Activated CD8-positive, alpha-beta memory T cell treated with anti-CD3 and anti-CD28 coated beads, Interleukin-2, amount 10 ng/mL, durations not matched to agents 7 days and 5 days (primary cell): ENCODE measurements around the gene SLC8B1. TPM values are rescaled to one million over a fixed set of nuclear protein-coding genes. Genes with fewer than 3 reads are reported as not detected.

Experiments used
- ATAC-seq: fragments of 150-1000 bp; cut with Tn5 transposase; one replicate; pipeline ENCODE4 v1.10.0; 2021; ENCODE audit warnings: moderate library complexity
- CTCF ChIA-PET: fragments of 350-600 bp; sonication (Branson Sonifier 250); formaldehyde crosslinking; loops from one replicate; lab custom pipeline; 2021; ENCODE audit warnings: antibody characterized with exemption; lab: Charles Lee
- DNase-seq: peaks from one replicate; pipeline ENCODE4 v3.0.0-alpha.2; 2020
- H3K27ac Mint-ChIP-seq: one replicate; pipeline ENCODE4 v1.8.0; 2021; ENCODE audit warnings: mild to moderate bottlenecking, mixed read lengths
- H3K27me3 Mint-ChIP-seq: one replicate; pipeline ENCODE4 v1.8.0; 2021; ENCODE audit warnings: mixed read lengths
- H3K36me3 Mint-ChIP-seq: one replicate; pipeline ENCODE4 v1.8.0; 2021; ENCODE audit warnings: mild to moderate bottlenecking, mixed read lengths
- H3K4me1 Mint-ChIP-seq: one replicate; pipeline ENCODE4 v1.8.0; 2021; ENCODE audit warnings: mixed read lengths
- H3K4me3 Mint-ChIP-seq: one replicate; pipeline ENCODE4 v1.8.0; 2021; ENCODE audit warnings: mild to moderate bottlenecking, moderate library complexity, mixed read lengths
- H3K9me3 Mint-ChIP-seq: one replicate; pipeline ENCODE4 v1.8.0; 2022; ENCODE audit warnings: low read depth, mixed read lengths
- total RNA-seq, 2 experiments: library from RNA; stranded (reverse); gene quantifications; one replicate each; pipeline ENCODE4 v1.2.3, GENCODE V29; 2021

The SLC8B1 gene
- total RNA-seq, 2 experiments from 2014 or later, result 18.5 to 20.6 TPM

DNA sequence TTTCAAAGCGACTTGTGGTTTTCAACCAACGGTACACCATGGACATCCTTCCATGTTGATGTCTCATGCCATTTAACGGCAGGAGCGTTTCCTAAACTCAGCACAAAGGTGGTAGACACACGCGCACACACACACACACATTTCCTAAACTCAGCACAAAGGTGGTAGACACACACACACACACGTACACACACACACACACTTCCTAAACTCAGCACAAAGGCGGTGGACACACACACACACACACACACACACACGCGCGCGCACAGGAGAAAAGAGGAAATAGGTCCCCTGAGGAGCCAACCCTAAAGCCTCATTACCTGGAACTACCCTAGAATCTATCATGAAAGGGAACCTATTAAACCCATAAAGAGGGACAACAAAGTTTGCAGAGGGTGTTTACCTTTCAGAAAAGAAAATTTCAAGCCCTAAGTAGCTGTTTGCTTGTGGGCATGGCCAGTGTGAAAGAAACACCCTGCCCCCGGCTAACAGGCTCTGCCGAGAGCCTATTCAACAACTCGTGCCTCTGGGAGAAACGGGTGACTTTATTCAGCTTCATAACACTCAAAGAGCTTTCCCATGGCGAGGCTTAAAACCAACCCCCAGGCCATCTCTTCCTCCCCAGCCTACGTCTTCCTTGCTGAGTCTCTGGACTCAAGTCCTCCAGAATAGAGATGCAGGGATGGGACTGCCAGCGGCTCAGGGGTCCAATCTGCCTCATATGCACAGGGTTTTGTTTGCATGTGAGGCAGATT lies 31.8 kb downstream of the SLC8B1 start:
- Mint-ChIP-seq H3K4me1 (peaks cover 7% of the 10 kb centered on the region), H3K27me3 (no peaks in the 10 kb centered on the region), H3K9me3 (no peaks in the 10 kb centered on the region), H3K36me3 (peaks cover 5% of the 10 kb centered on the region), H3K27ac (no peak overlapping the region), H3K4me3 (no peak overlapping the region)
- CTCF ChIA-PET, result no interaction called here
- ATAC-seq (no peak), DNase-seq (no peak)

DNA sequence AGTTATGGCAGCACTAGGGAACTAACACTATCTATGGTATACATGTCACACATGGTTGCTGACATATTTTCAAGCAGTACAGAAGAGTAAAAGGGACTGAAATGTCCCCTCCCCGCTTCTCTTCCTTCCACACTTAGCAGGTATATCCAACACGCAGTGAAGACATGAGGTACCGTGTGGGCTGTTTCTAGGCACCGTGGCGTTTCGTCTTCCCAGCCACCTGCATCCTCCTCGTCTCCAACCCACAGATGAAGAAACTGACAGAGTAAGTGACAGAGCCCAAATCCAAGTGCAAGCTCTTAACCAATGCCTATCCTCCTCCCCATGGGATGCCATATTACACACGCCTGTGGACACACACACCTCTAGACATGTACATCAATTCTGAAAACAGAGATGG lies 32.4 kb downstream of the SLC8B1 start:
- no peak overlapping the region for H3K4me3 Mint-ChIP-seq
- no peak overlapping the region for H3K27ac Mint-ChIP-seq
- CTCF ChIA-PET, result interaction anchor here (0.9 to 1.3 kb wide), 2 partner anchors 9 to 13 kb away, joined by 3 to 4 read pairs; no protein-coding TSS in a partner anchor
- DNase-seq (no peak), ATAC-seq (no peak)
- peaks cover 7% of the 10 kb centered on the region for H3K4me1 Mint-ChIP-seq
- H3K9me3 Mint-ChIP-seq, result no peaks in the 10 kb centered on the region
- H3K27me3 Mint-ChIP-seq, result no peaks in the 10 kb centered on the region
- H3K36me3 Mint-ChIP-seq, result peaks cover 5% of the 10 kb centered on the region

DNA sequence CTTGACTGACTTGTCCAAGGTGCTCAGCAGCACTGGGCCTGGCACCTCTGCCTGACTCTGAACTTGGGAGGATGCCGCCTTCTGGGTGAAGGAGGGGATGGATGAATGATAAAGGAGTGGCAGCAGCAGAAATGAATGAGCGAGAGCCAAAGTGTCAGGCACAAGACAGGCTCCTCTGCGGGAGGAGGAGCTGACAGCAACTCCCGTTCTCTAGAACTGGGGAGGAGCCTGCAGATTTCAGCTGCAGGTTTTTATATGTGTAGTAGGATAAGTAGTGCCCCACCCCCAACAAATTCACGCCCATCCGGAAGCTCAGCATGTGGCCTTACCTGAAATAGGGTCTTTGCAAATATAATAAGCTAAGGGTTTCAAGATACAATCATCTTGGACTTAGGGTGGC lies 33.1 kb downstream of the SLC8B1 start:
- CTCF ChIA-PET, result interaction anchor here (0.7 to 1.3 kb wide), 3 partner anchors 10 to 26 kb away, joined by 3 to 4 read pairs (median 3); no protein-coding TSS in a partner anchor
- ATAC-seq (no peak), DNase-seq (no peak)
- Mint-ChIP-seq H3K27ac (no peak overlapping the region), H3K27me3 (no peaks in the 10 kb centered on the region), H3K4me1 (peaks cover 7% of the 10 kb centered on the region), H3K9me3 (no peaks in the 10 kb centered on the region), H3K4me3 (no peak overlapping the region), H3K36me3 (peaks cover 5% of the 10 kb centered on the region)

DNA sequence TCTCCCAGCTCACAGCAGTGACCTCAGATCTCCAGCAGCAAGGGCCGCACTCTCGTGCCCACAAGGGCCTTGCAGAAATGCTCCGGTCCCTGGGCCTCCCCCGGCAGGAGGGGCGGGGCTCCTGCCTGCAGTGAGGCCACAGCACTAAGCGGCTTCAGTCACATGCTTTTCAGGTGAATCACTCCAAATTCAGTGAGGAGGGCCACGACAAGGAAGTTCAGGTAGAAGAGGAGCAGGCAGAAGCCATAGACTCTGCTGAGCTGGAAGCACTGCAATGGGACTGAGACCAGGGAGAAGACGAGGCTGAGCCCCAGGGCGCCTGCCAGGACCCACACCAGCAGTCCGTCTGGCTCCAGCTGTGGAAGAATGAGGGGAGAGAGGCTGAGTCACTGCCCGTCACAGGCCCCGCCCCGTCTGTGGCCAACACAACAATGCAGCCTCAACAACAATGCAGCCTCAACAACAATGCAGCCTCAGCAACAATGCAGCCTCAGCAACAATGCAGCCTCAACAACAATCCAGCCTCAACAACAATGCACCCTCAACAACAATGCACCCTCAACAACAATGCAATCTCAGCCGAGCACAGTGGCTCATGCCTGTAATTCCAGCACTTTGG lies 35.2 kb downstream of the SLC8B1 start:
- Mint-ChIP-seq H3K27ac (peak overlapping the region; percentile 56), H3K9me3 (no peaks in the 10 kb centered on the region), H3K27me3 (no peaks in the 10 kb centered on the region), H3K4me3 (no peak overlapping the region), H3K4me1 (peaks cover 7% of the 10 kb centered on the region), H3K36me3 (peaks cover 2% of the 10 kb centered on the region)
- DNase-seq, result no peak
- CTCF ChIA-PET, result no interaction called here
- ATAC-seq, result no peak

DNA sequence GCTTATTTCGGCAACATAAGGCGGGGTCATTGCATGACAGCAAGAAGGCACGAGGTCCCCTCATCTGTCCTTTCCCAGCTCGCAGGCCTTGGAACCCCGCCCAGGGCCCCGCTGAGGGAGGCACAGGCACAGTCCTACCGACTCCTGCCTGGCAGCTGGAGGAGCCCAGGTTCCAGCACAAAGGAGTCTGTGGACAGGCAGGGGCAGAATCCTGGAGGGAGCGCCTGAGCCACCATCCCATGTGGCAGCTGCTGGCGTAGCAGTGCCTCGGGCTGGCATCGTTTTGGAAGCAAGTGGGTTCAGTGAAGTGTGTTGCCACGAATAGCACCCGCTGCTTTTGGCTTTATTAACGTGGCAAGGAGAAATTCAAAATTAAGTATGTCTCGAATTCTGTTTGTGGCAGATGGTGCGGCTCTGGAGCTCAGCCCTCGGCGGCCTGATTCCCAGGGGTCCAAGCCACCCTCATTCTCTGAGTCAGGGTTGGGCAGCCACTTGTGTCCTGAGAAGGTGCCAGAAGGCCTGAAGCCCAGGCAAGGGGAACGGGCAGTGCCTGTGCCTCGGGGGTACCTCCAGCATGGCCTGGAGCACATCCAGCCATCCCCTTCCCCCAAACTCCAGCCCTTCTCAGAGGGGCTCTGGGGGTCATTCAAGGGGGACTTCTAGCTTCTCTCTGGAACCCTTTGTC lies 35.9 kb downstream of the SLC8B1 start:
- DNase-seq, result no peak
- no peak for ATAC-seq
- CTCF ChIA-PET, result no interaction called here
- Mint-ChIP-seq H3K36me3 (peaks cover 2% of the 10 kb centered on the region), H3K9me3 (no peaks in the 10 kb centered on the region), H3K4me3 (no peak overlapping the region), H3K27me3 (no peaks in the 10 kb centered on the region), H3K4me1 (peaks cover 7% of the 10 kb centered on the region), H3K27ac (no peak overlapping the region)

DNA sequence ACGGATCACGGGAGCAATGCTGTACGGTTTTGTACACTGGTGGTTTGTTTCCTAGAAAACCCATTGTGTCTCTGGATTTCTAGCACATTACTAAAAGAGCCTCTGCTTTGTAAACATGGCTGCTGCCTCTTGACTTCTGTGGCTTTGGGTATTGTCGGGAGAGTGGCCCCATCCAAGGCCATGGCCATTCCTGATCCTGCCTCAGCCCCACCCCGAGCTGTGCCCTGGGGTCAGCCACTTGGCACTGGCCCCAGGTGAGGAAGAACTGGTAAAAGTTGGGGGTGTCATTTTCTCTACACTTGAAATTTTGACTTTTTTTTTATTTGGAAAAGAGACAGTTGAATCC lies 36.5 kb downstream of the SLC8B1 start:
- no peak for ATAC-seq
- Mint-ChIP-seq H3K36me3 (no peaks in the 10 kb centered on the region), H3K9me3 (no peaks in the 10 kb centered on the region), H3K27ac (no peak overlapping the region), H3K4me3 (no peak overlapping the region), H3K4me1 (peaks cover 7% of the 10 kb centered on the region), H3K27me3 (no peaks in the 10 kb centered on the region)
- CTCF ChIA-PET, result no interaction called here
- DNase-seq, result no peak

DNA sequence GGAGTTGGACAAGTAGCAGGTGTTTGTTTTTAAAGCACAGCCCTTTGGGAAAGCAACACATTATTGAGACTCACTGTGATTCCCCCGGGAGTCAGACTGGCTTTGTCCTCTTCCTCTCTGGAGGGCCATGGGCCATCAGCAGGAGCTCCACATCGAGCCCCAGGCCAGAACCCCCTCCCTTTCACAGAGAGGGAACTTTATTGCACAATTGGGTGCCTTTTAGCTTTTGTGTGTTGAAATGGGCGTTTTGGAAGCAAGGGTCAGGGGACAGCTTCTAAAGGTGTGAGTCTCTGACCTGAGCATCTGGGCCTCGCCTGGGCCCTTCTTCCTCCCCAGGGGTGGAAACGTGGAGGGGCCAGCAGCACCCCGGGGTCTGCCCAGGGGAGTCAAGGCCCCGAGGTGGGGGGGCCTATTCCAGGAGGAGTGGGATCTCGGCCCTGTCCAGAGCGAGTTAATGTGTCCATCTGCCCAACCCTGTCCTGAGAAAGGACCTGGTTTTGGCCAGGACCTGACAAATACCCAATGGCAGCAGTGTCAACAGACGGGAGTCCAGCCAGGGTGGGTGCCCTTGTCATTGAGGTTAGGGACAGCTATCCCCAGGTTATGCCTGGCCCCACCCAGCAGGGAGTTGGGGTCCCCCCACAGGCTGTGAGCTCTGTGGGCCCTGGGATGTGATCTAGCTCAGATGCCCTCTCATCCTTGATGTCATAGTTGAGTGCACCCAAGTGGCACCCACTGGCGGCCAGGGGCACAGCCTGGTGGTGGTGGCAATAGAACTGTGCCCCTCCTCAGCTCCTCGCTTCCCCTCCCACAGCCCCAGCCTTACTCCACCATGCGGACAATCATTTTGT lies 37.1 kb downstream of the SLC8B1 start:
- Mint-ChIP-seq H3K4me1 (peaks cover 5% of the 10 kb centered on the region), H3K27ac (no peak overlapping the region), H3K4me3 (no peak overlapping the region), H3K36me3 (no peaks in the 10 kb centered on the region), H3K9me3 (no peaks in the 10 kb centered on the region), H3K27me3 (no peaks in the 10 kb centered on the region)
- CTCF ChIA-PET, result no interaction called here
- DNase-seq (no peak), ATAC-seq (no peak)

DNA sequence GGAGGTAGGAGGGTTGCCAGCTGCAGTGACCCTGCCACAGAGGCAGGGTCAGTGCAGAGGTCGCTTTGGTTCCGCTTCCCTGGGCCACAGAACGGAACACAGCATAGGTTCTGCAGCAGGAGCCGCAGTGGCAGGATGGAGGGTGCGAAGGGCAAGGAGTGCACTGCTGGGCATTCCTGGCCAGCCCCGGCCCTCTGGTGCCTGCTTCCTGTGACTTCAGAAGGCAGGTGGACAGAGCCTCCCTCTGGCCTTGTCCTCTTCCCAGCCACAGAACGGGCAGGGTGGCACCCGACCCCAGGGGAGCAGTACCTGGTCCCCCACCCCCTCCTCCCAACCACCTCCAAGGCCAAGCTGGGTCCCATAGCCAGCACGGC lies 37.7 kb downstream of the SLC8B1 start:
- ATAC-seq, result no peak
- no peak for DNase-seq
- Mint-ChIP-seq H3K36me3 (no peaks in the 10 kb centered on the region), H3K4me1 (no peaks in the 10 kb centered on the region), H3K27me3 (no peaks in the 10 kb centered on the region), H3K9me3 (no peaks in the 10 kb centered on the region), H3K4me3 (no peak overlapping the region), H3K27ac (no peak overlapping the region)
- CTCF ChIA-PET, result no interaction called here

DNA sequence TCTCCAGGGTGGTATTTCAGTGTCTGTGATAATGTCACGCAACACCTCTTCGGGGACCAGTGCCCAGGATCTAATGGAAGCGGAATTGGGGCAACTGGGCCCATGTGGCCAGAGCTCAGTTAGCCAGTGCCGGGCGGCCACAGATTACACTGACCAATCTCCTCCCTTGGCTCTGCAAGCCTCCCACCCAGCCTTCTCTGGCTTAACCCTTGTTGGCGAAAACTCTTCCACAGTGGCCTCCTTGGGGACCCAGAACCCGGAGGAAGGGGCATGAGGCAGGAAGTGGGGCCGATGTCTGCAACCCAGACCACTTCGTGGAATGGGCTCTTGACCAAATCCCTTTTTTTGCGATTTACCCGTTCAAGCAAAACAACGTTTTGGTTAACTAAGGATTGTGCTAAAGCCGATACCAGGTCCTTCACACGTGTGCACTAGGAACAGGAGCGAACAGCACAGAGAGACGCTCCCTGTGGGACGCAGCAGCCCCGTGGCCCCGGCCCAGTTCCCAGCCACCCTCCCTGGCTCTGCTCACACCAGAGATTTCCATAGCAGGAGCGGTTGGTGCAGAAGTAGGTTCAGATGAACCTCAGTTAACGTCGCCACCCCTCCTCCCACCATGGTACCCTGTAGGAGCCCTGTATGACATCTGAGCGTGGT lies 38.2 kb downstream of the SLC8B1 start:
- Mint-ChIP-seq H3K4me3 (no peak overlapping the region), H3K27ac (no peak overlapping the region), H3K4me1 (no peaks in the 10 kb centered on the region), H3K36me3 (no peaks in the 10 kb centered on the region), H3K27me3 (no peaks in the 10 kb centered on the region), H3K9me3 (no peaks in the 10 kb centered on the region)
- DNase-seq (no peak), ATAC-seq (no peak)
- CTCF ChIA-PET, result no interaction called here

DNA sequence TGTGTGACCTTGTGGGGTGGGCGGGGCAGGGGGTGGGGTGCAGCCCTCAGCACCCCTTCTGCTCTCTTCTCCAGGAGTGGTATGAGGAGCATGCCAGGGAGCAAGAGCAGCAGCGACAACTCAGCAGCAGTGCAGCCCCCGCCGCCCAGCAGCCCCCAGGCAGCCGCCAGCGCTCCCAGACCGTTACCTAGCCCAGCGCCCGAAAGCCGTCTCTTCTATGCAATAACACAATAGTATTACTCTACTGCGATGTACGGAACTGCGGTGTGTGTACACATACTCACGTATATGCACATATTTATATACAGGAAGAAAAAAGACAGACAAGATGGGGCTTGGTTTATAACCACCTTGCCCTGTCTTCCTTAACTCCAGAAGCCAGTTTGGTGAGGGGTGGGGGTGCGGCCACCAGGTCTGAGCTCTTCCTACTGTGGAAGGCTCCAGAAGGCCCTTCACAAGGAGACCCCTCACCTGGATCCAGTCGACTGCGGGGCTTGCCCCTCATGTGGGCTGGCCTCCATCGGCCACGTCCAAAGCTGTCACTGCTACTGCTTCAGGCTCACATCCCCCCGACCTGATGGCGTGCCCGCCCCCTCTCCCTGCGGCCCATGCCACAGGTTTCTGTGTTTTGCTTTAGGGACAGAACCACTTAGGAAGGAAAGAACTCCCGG lies 38.9 kb downstream of the SLC8B1 start:
- H3K9me3 Mint-ChIP-seq, result no peaks in the 10 kb centered on the region
- no peaks in the 10 kb centered on the region for H3K4me1 Mint-ChIP-seq
- CTCF ChIA-PET, result no interaction called here
- H3K27ac Mint-ChIP-seq, result peak overlapping the region; percentile 8
- H3K36me3 Mint-ChIP-seq, result no peaks in the 10 kb centered on the region
- no peaks in the 10 kb centered on the region for H3K27me3 Mint-ChIP-seq
- DNase-seq (no peak), ATAC-seq (no peak)
- H3K4me3 Mint-ChIP-seq, result no peak overlapping the region

DNA sequence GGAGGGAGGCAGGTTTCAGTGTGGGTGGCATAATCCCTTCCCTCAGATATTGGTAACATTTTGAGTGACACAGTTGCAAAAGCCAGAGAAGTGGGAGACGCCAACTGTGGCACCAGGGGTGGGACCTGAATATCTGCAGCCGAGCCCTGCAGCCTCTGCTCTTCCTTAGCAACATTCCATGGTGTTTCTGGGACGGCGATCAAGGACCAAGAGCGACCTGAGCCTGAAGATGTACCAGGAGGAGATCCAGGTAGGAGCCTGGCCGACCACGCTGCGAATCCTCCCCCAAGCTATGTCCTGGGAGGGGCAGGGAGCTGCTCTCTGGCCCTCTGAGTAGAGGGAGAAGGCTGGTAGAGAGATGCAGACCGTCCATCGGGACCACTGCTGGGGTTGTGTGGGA lies 41.8 kb downstream of the SLC8B1 start:
- ATAC-seq, result no peak
- no peaks in the 10 kb centered on the region for H3K36me3 Mint-ChIP-seq
- no peak overlapping the region for H3K4me3 Mint-ChIP-seq
- no peaks in the 10 kb centered on the region for H3K27me3 Mint-ChIP-seq
- no peak overlapping the region for H3K27ac Mint-ChIP-seq
- CTCF ChIA-PET, result interaction anchor here (1.0 to 1.2 kb wide), 2 partner anchors 12 to 132 kb away, joined by 3 to 5 read pairs; no protein-coding TSS in a partner anchor
- H3K9me3 Mint-ChIP-seq, result no peaks in the 10 kb centered on the region
- DNase-seq, result no peak
- H3K4me1 Mint-ChIP-seq, result no peaks in the 10 kb centered on the region

DNA sequence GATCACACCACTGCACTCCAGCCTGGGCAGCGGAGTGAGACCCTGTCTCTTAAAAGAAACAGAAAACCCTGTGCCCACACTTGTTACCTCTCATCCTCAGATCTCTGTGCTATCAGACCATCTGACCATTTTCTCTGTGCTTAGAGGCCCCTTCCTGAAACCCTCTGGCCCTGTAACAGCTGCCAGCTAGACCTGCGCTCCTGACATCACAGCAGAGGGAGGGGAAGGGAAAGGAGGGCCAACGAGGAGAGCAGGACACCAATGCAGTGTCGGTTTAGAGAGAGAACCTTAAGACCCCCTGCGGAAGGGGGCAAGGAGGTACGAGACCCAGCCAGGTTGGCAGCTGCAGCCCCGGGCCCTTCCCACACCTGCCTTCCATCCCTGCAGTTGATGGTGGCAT lies 42.4 kb downstream of the SLC8B1 start:
- Mint-ChIP-seq H3K9me3 (no peaks in the 10 kb centered on the region), H3K27ac (no peak overlapping the region), H3K4me1 (no peaks in the 10 kb centered on the region), H3K36me3 (no peaks in the 10 kb centered on the region), H3K27me3 (no peaks in the 10 kb centered on the region), H3K4me3 (no peak overlapping the region)
- CTCF ChIA-PET, result interaction anchor here (1.0 kb wide), 1 partner anchor 12 kb away, joined by 3 read pairs; no protein-coding TSS in a partner anchor
- DNase-seq, result no peak
- no peak for ATAC-seq
